Astrocyte of the spinal cord (primary cell): ENCODE data around the gene LRRC39.

ENCODE experiments used
- DNase-seq: peaks from one replicate; pipeline ENCODE4 v3.0.0; 2011; ENCODE audit warnings: low read depth, low spot score
- H3K4me3 ChIP-seq: 2 replicates; pipeline ENCODE4 v1.5.1; 2011; ENCODE audit warnings: low read depth, mild to moderate bottlenecking, low read length, moderate library complexity
- in situ Hi-C: cut with HindIII; loops from 2 replicates; pipeline ENCODE4 v1.10.0; 2017; ENCODE audit warnings: low sequenced_read_pairs
- TF ChIP-seq, protein P1 (sequence below): IDR thresholded peaks from 2 replicates; pipeline ENCODE4 v1.5.1; 2012; ENCODE audit warnings: low read depth, mild to moderate bottlenecking, low read length, inconsistent platforms

LRRC39 gene

DNA sequence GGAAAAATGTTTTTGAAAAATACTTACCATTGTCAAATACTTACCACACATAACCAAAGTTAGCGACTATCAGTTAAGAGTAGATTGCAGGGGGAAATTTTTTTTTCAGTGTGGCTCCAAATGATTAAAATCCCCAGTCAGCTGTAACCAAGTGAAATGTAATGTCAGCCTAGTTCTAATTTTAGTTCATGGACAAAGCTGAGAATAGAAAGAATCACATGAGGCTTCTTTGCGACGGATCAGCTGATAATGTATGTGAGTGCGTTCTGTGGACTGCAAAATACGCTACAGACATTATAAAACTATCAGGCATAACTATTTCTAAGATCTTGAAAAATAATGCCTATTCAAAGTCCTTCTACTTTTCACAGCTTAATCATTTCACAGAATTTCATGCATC is at the start of gene LRRC39:
LRRC39 (minus strand) TSS at position 166 of the 400 bp plus-strand sequence. CDS start 9,740 bp downstream, outside the sequence.
- DNase-seq, result no peak
- TF ChIP-seq, protein P1, sequence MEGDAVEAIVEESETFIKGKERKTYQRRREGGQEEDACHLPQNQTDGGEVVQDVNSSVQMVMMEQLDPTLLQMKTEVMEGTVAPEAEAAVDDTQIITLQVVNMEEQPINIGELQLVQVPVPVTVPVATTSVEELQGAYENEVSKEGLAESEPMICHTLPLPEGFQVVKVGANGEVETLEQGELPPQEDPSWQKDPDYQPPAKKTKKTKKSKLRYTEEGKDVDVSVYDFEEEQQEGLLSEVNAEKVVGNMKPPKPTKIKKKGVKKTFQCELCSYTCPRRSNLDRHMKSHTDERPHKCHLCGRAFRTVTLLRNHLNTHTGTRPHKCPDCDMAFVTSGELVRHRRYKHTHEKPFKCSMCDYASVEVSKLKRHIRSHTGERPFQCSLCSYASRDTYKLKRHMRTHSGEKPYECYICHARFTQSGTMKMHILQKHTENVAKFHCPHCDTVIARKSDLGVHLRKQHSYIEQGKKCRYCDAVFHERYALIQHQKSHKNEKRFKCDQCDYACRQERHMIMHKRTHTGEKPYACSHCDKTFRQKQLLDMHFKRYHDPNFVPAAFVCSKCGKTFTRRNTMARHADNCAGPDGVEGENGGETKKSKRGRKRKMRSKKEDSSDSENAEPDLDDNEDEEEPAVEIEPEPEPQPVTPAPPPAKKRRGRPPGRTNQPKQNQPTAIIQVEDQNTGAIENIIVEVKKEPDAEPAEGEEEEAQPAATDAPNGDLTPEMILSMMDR, result no peak

GRCh38 chr1:100222428-100222827 is 44.4 kb upstream of the LRRC39 start:
- H3K4me3 ChIP-seq, result no peak overlapping the region
- DNase-seq, result no peak
- TF ChIP-seq, protein P1, result no peak
- in situ Hi-C loops, result no loop called here

More for the DNA sequence above, at the start of gene LRRC39:
- in situ Hi-C loops, result no loop called here
- H3K4me3 ChIP-seq, result no peak within 1 kb of the TSS

- in situ Hi-C loops, result no loop called here
- DNase-seq, result no peak
Observed at GRCh38 chr1:100219883-100220282, 41.8 kb upstream of the LRRC39 start.

DNA sequence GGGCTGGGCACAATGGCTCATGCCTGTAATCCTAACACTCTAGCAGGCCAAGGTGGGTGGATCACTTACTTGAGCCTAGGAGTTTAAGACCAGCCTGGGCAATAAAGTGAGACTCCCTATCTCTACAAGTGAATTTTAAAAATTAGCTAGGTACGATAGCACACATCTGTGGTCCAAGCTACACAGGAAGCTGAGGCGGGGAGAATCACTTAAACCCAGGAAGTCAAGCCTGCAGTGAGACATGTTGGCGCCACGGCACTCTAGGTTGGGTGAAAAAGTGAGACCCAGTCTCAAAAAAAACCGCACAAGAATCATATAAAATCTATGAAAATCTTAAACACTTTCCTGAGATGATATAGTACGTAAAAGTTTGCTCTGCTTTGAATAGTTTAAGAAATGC is 41.4 kb upstream of the LRRC39 start:
- in situ Hi-C loops, result no loop called here
- TF ChIP-seq, protein P1, result no peak
- H3K4me3 ChIP-seq, result no peak overlapping the region
- DNase-seq, result no peak

More at GRCh38 chr1:100219883-100220282, 41.8 kb upstream of the LRRC39 start:
- H3K4me3 ChIP-seq, result no peak overlapping the region
- TF ChIP-seq, protein P1, result no peak

GRCh38 chr1:100217834-100218233 is 39.8 kb upstream of the LRRC39 start:
- in situ Hi-C loops, result no loop called here
- no peak for DNase-seq
- TF ChIP-seq, protein P1, result no peak
- no peak overlapping the region for H3K4me3 ChIP-seq

DNA sequence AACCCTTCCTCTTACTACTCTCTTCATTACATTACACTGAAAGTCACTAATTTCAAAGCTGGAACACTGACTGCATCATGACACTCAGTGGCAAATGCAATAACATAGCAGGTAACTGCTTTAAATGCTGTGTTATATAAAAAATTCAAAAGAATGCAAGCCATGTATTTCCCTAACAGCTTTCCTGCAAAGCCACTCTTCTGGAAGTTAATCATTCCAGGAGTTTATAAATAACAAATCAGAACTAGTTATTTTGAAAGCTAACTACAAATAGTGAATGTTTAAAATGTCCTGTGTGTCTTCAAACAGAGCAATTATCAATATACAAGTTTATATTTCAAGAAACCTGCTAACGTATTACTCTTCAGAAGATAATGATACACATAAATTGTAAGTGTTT is 37.0 kb upstream of the LRRC39 start:
- in situ Hi-C loops, result no loop called here
- no peak for DNase-seq
- H3K4me3 ChIP-seq, result no peak overlapping the region
- TF ChIP-seq, protein P1, result no peak

- TF ChIP-seq, protein P1, result no peak
- no peak for DNase-seq
- H3K4me3 ChIP-seq, result no peak overlapping the region
- in situ Hi-C loops, result no loop called here
Observed at GRCh38 chr1:100213141-100213540, 35.1 kb upstream of the LRRC39 start.
